Activated effector memory CD4-positive, alpha-beta T cell treated with anti-CD3 and anti-CD28 coated beads, Interleukin-2, amount 50 U/mL, for 16 hours (primary cell): ENCODE measurements around the gene C9orf40.

Experiments
- DNase-seq: peaks from one replicate; pipeline ENCODE4 v3.0.0-alpha.2; 2020

Gene C9orf40

DNA sequence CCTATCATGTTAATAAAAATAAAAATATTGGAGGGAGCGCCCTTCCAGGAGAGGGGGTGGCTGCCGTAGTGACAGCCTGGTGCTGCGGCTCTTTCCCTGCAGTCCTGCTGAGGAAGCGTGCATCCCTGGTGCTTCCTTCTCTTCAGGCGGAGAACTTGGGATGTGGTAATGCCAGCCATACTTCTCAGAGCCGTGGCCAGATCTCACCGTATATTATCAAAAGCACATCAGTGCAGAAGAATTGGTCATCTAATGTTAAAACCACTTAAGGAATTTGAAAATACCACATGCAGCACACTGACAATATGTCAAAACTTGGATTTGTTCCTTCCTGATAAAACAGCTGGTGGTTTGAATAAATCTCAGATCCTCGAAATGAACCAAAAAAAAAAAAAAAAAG, 17.7 kb downstream of the C9orf40 start:
- DNase-seq = no peak

DNA sequence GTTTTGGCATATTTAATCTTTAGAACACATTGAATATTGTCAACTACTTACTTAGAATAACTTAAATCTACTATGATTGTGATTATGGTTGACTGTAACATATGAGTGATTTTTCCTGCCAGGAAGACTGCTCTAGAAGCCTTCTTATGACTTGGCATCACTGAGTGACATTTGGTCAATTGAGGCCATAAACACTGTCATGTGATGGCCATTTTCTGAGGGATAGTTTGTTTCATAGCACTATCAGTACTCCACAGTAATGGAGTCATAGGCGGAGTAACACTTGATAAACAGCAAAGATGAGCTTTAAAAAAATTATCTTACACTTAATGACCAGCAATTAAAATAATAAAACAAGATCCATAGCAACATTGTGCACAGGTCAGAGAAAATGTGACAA, 31.0 kb downstream of the C9orf40 start:
- DNase-seq = no peak

DNA sequence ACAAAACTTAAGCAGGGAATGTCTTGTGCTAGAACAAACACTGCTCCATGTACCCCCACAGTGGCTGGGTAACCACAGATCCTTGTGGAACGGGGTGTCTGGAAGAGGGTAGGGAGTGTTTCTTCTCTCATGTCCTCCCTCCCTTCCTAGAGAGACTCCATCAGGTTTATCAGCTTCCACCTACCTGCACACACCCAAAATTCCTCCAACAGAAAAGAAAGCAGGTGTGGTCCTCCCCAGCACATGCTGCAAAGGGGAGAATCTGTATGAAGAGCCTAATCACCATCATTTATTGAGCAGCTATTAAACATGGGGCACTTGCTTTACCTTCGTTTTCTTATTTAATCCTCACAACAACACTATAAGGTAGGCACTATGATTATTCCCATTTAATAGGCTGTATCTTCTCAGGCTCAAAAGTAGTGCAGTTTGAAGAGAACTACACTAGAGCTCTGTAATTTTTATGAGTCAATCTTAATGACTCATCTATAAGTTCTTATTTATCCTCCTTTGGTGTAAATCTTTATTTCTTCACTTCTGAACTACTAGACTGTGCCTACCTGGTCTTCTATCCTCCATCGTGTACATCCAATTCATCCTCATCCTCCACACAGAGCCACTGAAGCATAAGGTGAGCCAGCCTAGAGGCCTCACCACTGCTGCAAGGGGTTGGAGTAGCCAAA, 31.6 kb downstream of the C9orf40 start:
- DNase-seq = no peak

DNA sequence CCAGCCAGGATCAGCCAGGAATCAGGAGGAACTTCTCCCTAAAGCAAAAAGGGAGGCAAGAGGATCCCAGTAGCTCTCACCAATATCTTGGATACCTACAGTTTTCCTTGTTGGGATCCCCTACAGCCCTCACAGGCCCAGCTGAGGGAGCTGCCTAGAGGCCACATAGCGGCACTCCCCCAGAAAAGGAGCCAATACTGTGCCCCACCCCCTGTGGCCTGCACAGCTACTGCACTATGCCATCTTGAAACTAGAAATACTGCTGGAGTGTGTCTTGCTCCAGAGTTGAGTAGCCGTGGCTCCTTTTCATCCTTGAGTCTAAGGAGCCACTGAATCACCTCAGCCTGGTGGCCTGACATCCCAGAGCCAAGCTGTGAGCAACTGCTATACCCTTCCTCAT, 42.7 kb downstream of the C9orf40 start:
- no peak for DNase-seq

DNA sequence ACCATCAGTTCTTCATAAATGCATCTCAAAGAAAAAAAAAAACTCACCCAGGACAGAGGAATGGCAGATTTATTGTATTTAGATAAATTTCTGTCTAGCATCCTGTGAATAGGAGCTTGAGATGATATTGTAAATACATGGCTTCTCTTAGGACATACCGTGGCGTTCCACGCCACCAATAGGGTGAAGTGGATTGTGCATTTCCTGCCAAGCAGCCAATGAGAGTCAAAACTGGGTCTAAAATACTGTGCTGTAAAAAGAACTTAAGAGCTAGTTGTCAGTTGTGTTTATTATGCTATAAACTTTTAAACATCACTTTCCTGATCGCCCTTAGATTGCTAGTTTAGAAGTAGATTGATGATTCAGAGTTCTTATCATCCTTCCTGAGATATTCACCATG, 44.0 kb downstream of the C9orf40 start:
- DNase-seq = no peak

DNA sequence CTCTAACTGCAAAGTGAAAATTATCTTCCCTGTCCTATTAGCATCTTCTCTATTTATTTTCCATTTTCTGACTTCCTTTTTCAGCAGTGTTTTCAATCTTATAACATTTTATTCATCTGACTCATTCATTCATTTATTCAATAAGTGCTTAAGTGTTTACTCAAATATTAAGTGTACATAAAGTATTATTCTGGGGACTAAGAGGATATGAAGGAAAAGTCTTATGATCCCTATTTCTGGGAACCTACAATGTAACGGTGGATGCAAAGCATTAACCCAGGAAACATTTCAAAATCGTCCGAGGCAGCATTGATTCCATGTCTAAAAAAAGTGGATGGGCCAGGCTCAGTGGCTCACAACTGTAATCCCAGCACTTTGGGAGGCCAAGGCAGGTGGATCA, 45.6 kb downstream of the C9orf40 start:
- DNase-seq = no peak

DNA sequence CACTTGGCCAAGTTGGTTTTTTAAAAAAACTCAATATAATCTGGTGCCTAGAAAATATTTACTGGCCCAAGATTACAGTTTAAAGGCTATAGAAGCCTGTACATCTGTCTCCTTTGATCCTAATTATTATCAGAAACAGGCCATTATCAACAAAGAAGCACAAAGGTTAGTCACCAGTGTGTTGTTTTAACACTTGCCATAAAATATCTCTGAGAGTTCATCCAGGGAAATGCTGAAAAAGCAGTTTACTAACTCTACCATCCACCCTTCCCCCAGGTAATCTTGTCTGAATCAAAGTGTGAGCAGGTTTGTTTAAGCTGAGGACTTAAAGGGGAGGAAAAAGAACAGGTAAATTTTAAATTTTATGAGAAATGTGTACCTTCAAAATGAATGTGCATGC, 51.7 kb downstream of the C9orf40 start:
- DNase-seq = no peak
